Measurements from ENCODE around the gene TMEM17.

Gene TMEM17

DNA sequence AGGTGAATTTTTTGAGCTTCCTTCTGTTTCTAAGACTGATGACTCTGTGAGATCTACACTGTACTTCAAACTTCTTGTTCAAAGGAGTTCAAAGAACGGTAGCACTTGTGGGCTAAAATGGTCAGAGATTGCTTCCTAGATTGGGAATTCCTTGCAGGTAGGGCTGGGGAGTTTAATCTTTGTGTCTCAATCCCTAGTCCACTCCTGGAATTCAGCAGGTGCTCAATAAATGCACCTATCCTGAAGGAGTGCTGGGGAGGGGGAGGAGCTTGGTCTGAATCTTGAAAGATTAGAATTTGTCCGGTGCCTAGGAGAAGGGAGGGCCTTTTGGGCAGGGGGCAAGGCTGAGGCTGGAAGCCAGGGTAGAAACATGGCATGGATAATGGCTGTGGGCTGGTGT lies 34.6 kb downstream of the TMEM17 start:
- DNase-seq: no peak

- no peak for DNase-seq
Measured at GRCh38 chr2:62469548-62469947, 36.4 kb downstream of the TMEM17 start.

DNA sequence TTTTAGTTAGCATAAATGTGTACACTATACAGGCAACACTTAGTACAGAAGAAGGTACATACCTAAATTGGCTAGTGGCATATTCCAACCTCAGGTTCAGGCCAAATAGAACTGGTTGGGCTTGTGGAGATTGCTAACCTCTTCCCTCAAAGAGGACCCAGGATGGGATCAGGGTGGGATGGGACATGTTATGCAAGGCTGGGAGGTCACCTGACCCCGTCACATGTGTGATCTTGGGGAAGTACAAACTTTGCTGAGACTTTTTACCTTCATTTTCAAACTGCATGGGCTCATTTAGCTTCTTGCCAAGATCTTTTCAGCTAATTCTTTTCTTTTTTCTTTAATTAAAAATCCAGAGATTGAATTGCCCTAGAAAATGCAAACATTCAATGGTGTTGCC lies 36.9 kb downstream of the TMEM17 start:
- no peak for DNase-seq

DNA sequence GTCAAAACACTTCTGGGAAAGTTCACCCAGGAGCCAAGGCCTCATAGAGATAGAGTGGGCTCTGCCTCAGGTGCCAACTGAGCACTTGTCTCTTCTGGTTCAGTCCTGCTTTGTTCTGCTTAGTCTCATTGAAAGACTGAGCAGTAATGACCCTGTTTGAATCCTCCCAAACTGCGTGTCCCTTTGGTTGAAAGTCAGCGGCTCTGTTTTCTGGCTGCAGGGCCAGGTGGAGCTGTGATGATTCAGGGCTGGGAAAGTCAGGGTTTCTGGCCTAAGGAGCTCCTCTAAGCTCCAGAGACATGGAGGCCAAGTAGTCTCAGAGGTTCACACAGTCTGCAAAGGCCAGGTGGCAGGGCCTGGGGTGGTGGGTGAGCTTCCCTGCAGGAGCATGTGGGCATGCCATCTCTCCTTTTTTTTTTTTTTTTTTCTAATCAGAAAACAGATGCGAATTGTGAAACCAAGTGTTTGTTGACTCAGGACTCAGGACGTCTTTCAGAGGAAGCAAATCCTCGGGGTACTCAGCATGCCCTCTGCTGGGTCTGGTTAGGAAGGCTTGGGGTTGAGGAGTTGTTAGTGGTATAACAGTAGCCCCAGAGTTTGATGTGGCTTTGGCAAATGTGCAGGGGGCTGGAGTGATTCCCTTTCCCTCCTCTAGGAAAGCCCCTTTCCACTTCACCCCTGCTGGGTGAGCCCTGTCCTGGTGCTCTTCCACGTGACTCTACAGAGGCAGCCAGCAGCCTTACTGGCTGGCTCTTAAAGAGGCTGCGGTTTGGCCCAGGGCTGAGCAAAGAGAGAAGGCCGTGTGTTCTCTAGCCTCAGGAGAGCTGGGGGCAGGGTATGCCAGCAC lies 38.3 kb downstream of the TMEM17 start:
- no peak for DNase-seq

GRCh38 chr2:62467100-62467474 lies 38.9 kb downstream of the TMEM17 start:
- DNase-seq: no peak

GRCh38 chr2:62466503-62466854 lies 39.5 kb downstream of the TMEM17 start:
- DNase-seq: no peak

DNA sequence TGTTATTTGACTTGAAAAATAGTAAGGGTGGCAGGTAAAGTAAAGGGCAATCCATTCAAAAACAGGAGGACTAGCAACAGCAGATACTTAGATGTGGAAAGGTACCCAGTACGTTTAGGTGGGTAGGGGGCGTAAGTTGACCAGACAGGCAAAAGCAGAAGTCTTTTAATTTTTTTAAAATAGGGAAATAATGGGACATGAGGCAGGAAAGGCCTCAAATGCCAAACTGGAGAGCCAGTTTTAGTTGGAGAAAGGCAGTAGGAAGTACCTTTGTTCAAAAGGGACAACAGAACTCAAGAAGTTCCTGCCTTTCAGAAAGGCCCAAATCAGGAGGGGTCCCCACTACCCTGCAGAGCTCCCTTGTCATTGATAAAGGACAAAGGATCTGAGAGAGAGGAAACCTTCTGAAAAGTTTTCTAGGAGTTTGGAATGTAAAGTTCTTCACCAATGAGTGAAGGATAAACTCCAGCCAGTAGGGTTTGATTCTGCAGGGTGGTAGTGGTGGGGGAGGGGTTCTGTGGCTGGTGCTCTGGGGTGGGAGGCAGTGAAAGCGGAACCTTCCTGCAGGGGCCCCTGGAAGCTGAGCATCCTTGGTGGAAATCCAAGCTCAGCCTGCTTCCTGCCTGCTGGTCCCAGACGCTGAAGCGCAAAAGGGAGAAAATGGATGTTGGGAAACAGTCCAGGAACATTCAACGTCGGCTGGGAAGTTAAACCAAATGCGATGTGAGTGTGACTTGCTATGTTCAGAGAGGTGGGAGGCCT lies 40.1 kb downstream of the TMEM17 start:
- DNase-seq: no peak

GRCh38 chr2:62465039-62465740 lies 40.8 kb downstream of the TMEM17 start:
- no peak for DNase-seq

DNA sequence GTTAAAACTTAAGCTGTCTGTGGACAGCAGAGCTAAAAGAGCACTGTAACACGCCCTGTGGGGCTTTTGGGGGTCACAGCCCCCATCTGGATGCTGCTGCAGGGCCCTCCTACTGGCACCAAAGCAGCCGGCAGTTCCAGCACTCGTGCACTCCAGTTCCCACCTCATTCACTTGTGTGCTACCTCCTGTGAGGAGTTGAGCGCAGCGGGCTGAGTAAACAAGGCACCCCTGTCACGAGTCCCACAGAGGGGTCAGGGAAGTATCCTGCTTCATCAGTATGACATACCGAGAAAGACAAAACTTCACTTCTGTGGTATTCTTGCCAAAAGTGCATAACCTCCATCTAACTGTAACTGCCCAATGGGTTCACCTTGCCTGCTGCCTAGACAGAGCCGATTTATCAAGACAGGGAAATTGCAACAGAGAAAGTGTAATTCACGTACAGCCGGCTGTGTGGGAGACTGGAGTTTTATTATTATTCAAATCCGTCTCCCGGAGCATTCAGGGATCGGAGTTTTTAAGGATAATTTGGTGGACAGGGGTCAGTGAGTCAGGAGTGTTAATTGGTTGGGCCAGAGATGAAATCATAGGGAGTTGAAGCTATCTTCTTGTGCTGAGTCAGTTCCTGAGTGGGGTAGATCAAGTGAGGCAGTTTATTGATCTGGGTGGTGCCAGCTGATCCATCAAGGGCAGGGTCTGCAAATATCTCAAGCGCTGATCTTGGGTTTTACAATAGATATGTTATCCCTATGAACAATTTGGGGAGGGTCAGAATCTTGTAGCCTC lies 41.6 kb downstream of the TMEM17 start:
- DNase-seq: no peak

DNA sequence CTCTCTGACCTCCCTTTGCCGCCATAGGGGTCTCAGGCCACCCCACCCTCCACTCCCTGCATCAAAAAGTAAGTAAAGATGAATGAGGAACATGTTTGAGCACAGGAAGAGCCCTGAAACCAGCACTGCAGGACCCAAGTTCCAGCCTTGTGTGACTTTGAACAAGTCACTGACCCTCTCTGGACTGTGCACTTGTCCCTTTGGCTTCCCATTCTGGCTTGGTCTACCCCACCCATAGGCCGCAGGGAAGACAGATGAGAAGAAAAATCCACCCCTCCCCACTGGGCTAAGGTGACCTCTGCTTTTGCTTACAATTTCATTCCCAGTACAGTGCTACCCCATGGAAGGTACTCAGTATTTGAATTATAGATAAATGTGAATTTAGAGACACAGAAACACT lies 43.8 kb downstream of the TMEM17 start:
- DNase-seq: no peak

GRCh38 chr2:62461707-62462106 lies 44.3 kb downstream of the TMEM17 start:
- DNase-seq: no peak

- no peak for DNase-seq
Measured at GRCh38 chr2:62461017-62461553, 44.9 kb downstream of the TMEM17 start.

- no peak for DNase-seq
Measured at GRCh38 chr2:62460175-62460574, 45.8 kb downstream of the TMEM17 start.

GRCh38 chr2:62459672-62460071 lies 46.3 kb downstream of the TMEM17 start:
- no peak for DNase-seq

DNA sequence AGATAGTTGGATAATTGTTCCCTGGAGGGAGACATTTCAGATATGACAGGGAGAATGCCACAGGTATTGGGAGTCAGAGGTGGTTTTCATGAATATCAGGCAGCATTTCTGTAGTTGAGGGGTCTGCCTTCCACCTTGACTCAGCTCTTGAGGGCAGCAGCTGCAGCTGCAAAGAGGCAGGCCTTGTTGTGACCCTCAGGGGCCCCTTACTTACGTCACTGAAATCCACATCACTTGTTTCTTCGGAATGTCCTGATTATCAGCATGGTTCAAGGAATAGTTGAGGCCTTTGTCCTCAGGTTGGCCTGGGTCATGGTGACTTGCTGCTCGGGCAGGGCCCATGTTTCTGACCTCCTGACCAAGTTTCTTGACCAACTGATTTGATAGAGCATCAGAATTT lies 46.9 kb downstream of the TMEM17 start:
- no peak for DNase-seq

DNA sequence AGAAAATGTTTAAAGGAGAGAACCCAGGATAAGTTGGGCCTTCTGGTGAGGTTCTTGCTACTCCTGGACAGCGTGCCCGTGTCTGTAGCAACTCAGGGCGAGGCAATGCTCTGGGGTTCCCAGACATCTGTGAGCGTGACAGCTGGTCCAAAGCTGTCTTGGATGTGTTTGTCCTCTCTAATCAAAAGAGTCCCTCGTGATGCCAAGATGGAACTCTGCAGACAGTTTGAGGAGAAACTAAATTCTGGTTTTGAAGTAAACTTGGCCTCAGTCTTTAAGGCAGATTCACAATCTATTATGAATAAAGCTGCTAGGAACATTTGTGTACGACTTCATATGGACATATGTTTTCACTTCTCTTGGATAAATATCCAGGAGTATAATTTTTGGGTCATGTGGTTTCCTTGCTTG lies 47.3 kb downstream of the TMEM17 start:
- no peak for DNase-seq

DNA sequence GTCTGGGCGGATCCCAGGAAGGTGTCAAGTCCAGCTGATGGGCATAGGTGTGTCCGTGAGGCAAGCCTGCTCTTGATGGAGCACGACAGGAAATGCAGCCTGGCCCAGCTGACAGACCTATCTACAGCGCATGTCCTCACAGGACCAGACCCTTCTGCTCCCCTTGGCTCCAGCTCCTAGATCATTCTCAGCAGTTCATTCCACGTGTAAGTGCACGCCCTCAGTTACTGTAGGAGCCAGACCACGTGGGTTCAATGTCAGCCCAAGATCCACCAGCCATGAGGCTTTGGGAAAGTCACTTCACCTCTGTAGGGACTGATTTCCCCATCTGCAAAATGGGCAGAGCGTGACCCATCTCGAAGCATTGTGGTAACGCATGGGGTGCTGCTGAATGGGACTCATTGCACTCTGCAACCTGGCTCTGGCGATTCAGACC lies 47.8 kb downstream of the TMEM17 start:
- DNase-seq: no peak

- DNase-seq: no peak
Measured at GRCh38 chr2:62457556-62457955, 48.4 kb downstream of the TMEM17 start.

DNA sequence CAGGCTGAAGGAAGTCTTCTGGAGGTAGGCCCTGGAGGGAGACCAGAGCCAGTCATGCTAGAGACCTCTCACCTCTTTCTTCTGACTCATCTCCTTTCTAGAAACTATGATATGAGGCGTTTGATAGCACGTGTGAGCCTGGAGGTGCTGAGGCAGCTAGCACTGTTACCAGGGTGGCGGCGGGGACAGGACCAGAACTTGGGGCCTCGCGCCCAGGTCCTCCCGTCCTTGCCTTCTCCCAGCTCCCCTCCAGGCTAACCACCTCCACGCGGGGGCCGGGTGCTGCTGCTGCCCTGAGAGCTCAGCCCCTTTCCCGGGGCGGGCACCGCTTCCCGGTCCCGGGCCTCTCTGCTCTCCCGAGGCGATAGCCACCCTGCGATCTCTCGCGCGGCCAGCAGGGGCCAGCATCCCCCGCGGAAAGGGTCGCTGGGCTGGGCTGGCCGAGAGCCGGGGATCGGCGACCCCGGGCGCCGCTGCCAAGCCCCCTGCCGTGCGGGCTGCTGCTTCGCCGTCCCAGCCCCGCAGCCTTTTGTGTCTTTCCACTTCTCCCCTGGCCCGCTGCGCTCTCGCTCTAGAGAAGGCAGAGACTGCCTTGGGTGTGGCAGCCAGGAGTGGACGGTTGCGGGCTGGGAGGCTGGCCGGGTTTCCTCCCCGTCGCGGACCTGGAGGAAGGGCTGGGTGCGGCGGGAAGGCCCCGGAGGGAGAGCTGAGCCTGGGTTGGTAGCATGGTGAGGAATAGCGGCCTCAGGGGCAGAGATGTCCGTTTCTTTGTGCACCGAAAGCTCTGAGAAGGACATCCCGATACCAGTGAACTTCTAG lies 49.1 kb downstream of the TMEM17 start:
- DNase-seq: peak; percentile 42 to 68

DNA sequence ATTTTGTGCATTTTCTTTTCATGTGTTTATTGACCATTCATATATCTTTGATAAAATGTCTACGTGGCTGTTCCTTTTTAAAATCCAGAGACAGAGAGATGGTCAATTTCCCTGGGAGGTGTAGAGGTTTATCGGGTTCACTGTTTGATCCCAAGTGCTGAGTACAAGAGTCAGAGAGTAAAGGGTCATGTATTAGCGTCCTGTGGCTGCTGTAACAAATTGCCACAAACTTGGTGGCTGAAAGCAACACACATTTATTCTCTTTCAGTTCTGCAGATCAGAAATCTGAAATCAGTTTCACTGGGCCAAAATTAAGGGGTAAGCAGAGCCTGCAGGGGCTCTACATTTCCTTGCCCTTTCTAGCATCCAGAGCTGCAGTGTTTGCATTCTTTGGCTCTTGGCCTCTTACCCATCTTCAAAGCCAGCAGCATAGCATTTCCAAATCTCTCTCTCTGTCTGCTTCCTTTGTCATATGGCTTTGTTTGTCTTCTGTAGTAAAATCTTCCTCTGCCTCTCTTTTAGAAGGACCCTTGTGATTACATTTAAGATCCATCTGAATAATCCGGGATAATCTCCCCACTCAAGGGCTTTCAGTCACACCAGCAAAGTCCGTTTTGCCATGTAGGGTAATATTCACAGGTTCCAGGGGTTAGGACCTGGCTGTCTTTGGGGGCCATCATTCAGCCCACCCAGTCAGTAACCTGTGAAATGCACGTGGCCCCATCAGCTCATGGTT lies 49.9 kb downstream of the TMEM17 start:
- no peak for DNase-seq

DNA sequence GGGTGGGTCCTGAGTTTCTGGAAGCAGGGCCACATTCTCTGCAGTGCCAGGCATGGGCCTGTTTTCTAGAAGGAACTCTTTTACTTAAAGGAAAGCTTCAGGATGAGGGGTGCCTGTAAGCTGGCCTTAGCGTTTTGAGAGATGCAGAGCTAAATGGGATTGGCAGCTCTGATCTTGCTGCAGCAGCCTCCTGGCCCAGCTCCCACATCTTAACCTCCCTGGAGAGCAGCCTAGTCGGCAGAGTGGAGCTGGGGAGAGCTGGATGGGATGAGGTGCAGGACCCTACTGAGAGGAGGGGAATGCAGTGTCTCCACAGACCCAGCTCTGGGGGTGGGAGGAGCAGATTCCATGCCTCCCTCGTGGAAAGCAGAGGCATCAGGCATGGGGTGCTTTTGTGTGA lies 52.0 kb downstream of the TMEM17 start:
- DNase-seq: no peak

Measured in stimulated activated CD4-positive, alpha-beta T cell treated with anti-CD3 and anti-CD28 coated beads, Interleukin-4, amount 100 ng/mL, for 4 hours (primary cell).